Measurements from ENCODE around the gene GRK3.

The GRK3 gene

GRCh38 chr22:25728071-25728470 lies 163.6 kb downstream of the GRK3 start:
- Histone ChIP-seq H2AFZ (ENCODE audit: low read length) (no peak overlapping the region), H3K4me1 (ENCODE audit: insufficient read depth, low read length, severe bottlenecking) (no peaks in the 10 kb centered on the region), H3F3A (ENCODE audit: insufficient read depth, low read length) (no peaks in the 10 kb centered on the region), H3K9ac (ENCODE audit: low read length) (no peak overlapping the region), H3K27me3 (ENCODE audit: insufficient read depth, low read length) (peaks cover 10% of the 10 kb centered on the region; the same call in 1 of the 2 replicates), H3K9me2 (ENCODE audit: low read depth, low read length) (no peaks in the 10 kb centered on the region), H3K4me2 (ENCODE audit: low read length) (no peak overlapping the region), H3K36me3 (ENCODE audit: insufficient read depth, low read length) (no peaks in the 10 kb centered on the region), H3K27ac (ENCODE audit: low read depth, low read length, poor library complexity, severe bottlenecking) (no peak overlapping the region), H3K79me2 (ENCODE audit: insufficient read depth, low read length) (no peaks in the 10 kb centered on the region), H3K9me3 (ENCODE audit: low read length) (no peaks in the 10 kb centered on the region), H3K4me3 (ENCODE audit: low read depth, low read length, poor library complexity, severe bottlenecking) (no peak overlapping the region), H4K20me1 (ENCODE audit: insufficient read depth, low read length) (no peaks in the 10 kb centered on the region)
- no peak for TF ChIP-seq EZH2 (IDR thresholded peaks at IDR 0.05; ENCODE audit: borderline replicate concordance, low read length)
- TF ChIP-seq CTCF (IDR thresholded peaks at IDR 0.05; ENCODE audit: low read length), result no peak

DNA sequence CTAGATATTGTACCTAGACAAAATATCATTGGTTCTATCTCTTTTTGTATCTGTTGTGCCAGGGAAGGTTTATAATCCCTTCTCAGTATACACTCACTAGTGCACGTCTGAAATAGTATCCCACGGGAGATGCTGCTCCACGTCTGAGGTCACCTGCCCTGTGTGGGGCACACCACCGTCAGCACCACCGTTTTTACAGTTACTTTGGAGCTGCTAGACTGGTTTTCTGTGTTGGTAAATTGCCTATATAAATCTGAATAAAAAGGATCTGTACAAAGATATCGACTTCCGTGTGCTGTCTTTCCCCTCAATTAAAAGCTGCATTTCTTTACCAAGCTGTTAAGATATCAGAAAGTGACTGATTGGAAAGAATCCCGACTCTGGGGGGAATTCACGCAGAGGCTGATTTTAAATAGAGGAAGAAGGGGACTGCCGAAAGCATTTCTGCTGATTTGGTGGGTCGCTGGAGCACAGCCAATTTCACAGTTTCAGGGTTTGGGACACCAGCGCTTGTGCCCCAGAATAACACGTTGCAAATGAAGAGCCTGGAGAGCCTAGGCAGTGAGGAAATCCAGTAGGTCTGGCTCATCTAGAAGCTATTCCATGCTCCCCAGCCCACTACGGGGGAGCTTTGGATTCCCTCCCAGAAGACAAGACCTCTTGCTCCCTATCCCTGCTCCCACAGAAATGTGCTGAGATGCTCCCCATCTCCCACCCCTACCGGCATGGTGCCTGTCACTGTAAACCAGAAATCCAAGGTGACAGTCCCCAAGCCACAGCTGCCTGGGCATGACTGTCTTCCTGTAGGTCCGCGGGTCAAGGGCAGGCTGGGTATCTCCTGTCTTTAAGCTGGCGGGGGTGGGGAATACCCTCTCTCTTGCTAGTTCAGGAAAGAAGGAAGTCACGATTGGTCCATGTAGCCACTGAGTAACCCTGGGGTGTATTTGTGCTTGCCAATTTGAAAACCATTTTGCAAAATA lies 164.8 kb downstream of the GRK3 start:
- Histone ChIP-seq H3K27me3 (ENCODE audit: insufficient read depth, low read length) (peaks cover 14% of the 10 kb centered on the region; the same call in 1 of the 2 replicates), H3K9ac (ENCODE audit: low read length) (no peak overlapping the region), H3K9me2 (ENCODE audit: low read depth, low read length) (no peaks in the 10 kb centered on the region), H3K4me2 (ENCODE audit: low read length) (no peak overlapping the region), H3K4me3 (ENCODE audit: low read depth, low read length, poor library complexity, severe bottlenecking) (no peak overlapping the region), H3K9me3 (ENCODE audit: low read length) (no peaks in the 10 kb centered on the region), H4K20me1 (ENCODE audit: insufficient read depth, low read length) (no peaks in the 10 kb centered on the region), H3K4me1 (ENCODE audit: insufficient read depth, low read length, severe bottlenecking) (no peaks in the 10 kb centered on the region), H3F3A (ENCODE audit: insufficient read depth, low read length) (no peaks in the 10 kb centered on the region), H2AFZ (ENCODE audit: low read length) (no peak overlapping the region), H3K79me2 (ENCODE audit: insufficient read depth, low read length) (no peaks in the 10 kb centered on the region), H3K36me3 (ENCODE audit: insufficient read depth, low read length) (no peaks in the 10 kb centered on the region), H3K27ac (ENCODE audit: low read depth, low read length, poor library complexity, severe bottlenecking) (no peak overlapping the region)
- TF ChIP-seq EZH2 (IDR thresholded peaks at IDR 0.05; ENCODE audit: borderline replicate concordance, low read length), result no peak
- no peak for TF ChIP-seq CTCF (IDR thresholded peaks at IDR 0.05; ENCODE audit: low read length)

- Histone ChIP-seq H3K4me3 (ENCODE audit: low read depth, low read length, poor library complexity, severe bottlenecking) (no peak overlapping the region), H3K9ac (ENCODE audit: low read length) (no peak overlapping the region), H3K27ac (ENCODE audit: low read depth, low read length, poor library complexity, severe bottlenecking) (no peak overlapping the region), H3K36me3 (ENCODE audit: insufficient read depth, low read length) (no peaks in the 10 kb centered on the region), H3K79me2 (ENCODE audit: insufficient read depth, low read length) (no peaks in the 10 kb centered on the region), H3K9me2 (ENCODE audit: low read depth, low read length) (no peaks in the 10 kb centered on the region), H3K9me3 (ENCODE audit: low read length) (no peaks in the 10 kb centered on the region), H2AFZ (ENCODE audit: low read length) (no peak overlapping the region), H3F3A (ENCODE audit: insufficient read depth, low read length) (no peaks in the 10 kb centered on the region), H3K4me1 (ENCODE audit: insufficient read depth, low read length, severe bottlenecking) (no peaks in the 10 kb centered on the region), H3K27me3 (ENCODE audit: insufficient read depth, low read length) (peaks cover 4% of the 10 kb centered on the region; the same call in 1 of the 2 replicates), H3K4me2 (ENCODE audit: low read length) (no peak overlapping the region), H4K20me1 (ENCODE audit: insufficient read depth, low read length) (no peaks in the 10 kb centered on the region)
- TF ChIP-seq EZH2 (IDR thresholded peaks at IDR 0.05; ENCODE audit: borderline replicate concordance, low read length), result no peak
- TF ChIP-seq CTCF (IDR thresholded peaks at IDR 0.05; ENCODE audit: low read length), result no peak
Measured at GRCh38 chr22:25735650-25736049, 171.2 kb downstream of the GRK3 start.
